ENCODE results near the gene TENM3. TPM values are rescaled to one million over a fixed set of nuclear protein-coding genes. Genes with fewer than 3 reads are reported as not detected.

TENM3 gene
- total and polyA plus RNA-seq, 2 donors from 2014 or later = 0.58 to 6.8 TPM

GRCh38 chr4:182533964-182534363 is 290.8 kb downstream of the TENM3 start:
- no peak overlapping the region for H3K27ac ChIP-seq (ENCODE audit: low read depth in 2 of 2, low read length in 2 of 2)
- no peak for FAIRE-seq
- DNase-seq = no peak
- no peak overlapping the region for H3K4me3 ChIP-seq (ENCODE audit: low read length in 3 of 3)
- TF ChIP-seq, protein P1, sequence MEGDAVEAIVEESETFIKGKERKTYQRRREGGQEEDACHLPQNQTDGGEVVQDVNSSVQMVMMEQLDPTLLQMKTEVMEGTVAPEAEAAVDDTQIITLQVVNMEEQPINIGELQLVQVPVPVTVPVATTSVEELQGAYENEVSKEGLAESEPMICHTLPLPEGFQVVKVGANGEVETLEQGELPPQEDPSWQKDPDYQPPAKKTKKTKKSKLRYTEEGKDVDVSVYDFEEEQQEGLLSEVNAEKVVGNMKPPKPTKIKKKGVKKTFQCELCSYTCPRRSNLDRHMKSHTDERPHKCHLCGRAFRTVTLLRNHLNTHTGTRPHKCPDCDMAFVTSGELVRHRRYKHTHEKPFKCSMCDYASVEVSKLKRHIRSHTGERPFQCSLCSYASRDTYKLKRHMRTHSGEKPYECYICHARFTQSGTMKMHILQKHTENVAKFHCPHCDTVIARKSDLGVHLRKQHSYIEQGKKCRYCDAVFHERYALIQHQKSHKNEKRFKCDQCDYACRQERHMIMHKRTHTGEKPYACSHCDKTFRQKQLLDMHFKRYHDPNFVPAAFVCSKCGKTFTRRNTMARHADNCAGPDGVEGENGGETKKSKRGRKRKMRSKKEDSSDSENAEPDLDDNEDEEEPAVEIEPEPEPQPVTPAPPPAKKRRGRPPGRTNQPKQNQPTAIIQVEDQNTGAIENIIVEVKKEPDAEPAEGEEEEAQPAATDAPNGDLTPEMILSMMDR (IDR thresholded peaks at IDR 0.05; ENCODE audit: borderline replicate concordance, extremely low read depth, insufficient read depth) = no peak
- no peaks in the 10 kb centered on the region for H3K9me3 ChIP-seq (ENCODE audit: control insufficient read depth in 2 of 3, insufficient read depth in 1 of 3, low read length in 3 of 3)
- intact Hi-C loops (cut with DNase I) = no loop called here
- no peaks in the 10 kb centered on the region for H3K27me3 ChIP-seq (ENCODE audit: control insufficient read depth, insufficient read depth, low read length)
- peaks cover 0 to 4% (median 0%) of the 10 kb centered on the region in 3 donors for H3K4me1 ChIP-seq (ENCODE audit: control insufficient read depth in 2 of 3, insufficient read depth in 2 of 3, low read depth in 1 of 3, low read length in 3 of 3)
- H3K36me3 ChIP-seq (ENCODE audit: control insufficient read depth in 2 of 3, insufficient read depth in 3 of 3, low read length in 3 of 3) = no peaks in the 10 kb centered on the region
- no peak overlapping the region for H3K9ac ChIP-seq (ENCODE audit: low read length in 3 of 3)

DNA sequence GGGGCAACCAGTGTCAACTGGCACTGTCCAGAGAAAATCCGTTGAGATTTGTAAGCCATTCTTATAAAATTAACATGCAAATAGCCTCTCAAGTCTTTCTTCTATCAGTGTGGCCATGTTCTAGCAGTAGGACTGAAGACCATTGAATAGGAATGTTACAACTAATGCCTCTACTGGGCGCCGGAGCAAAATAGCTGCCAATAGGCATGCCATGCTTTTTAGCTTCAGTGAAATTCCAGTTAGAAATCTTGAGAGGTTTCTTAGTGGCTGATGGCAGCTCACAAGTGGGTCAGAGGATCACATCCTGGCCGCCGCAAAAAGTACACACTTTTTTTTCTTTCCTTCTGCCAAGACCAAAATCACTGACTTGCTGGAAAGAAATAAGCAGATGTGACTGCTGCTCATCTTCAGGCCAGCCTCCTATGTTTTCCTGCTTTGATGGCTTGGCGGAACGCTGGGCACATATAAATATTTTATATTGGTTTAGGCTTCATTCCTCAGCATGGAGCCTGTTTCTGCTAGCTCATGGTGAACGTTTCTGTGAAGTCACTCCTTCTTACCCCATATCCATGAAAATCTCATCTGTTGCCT is 293.1 kb downstream of the TENM3 start:
- H3K4me1 ChIP-seq (ENCODE audit: control insufficient read depth in 2 of 3, insufficient read depth in 2 of 3, low read depth in 1 of 3, low read length in 3 of 3) = peaks cover 0 to 4% (median 0%) of the 10 kb centered on the region in 3 donors
- H3K4me3 ChIP-seq (ENCODE audit: low read length in 3 of 3) = no peak overlapping the region
- H3K9ac ChIP-seq (ENCODE audit: low read length in 3 of 3) = no peak overlapping the region
- FAIRE-seq (no peak), DNase-seq (no peak)
- H3K9me3 ChIP-seq (ENCODE audit: control insufficient read depth in 2 of 3, insufficient read depth in 1 of 3, low read length in 3 of 3) = no peaks in the 10 kb centered on the region
- TF ChIP-seq, protein P1 (IDR thresholded peaks at IDR 0.05; ENCODE audit: borderline replicate concordance, extremely low read depth, insufficient read depth) = no peak
- no peaks in the 10 kb centered on the region for H3K27me3 ChIP-seq (ENCODE audit: control insufficient read depth, insufficient read depth, low read length)
- H3K27ac ChIP-seq (ENCODE audit: low read depth in 2 of 2, low read length in 2 of 2) = no peak overlapping the region
- intact Hi-C loops (cut with DNase I) = no loop called here
- no peaks in the 10 kb centered on the region for H3K36me3 ChIP-seq (ENCODE audit: control insufficient read depth in 2 of 3, insufficient read depth in 3 of 3, low read length in 3 of 3)

DNA sequence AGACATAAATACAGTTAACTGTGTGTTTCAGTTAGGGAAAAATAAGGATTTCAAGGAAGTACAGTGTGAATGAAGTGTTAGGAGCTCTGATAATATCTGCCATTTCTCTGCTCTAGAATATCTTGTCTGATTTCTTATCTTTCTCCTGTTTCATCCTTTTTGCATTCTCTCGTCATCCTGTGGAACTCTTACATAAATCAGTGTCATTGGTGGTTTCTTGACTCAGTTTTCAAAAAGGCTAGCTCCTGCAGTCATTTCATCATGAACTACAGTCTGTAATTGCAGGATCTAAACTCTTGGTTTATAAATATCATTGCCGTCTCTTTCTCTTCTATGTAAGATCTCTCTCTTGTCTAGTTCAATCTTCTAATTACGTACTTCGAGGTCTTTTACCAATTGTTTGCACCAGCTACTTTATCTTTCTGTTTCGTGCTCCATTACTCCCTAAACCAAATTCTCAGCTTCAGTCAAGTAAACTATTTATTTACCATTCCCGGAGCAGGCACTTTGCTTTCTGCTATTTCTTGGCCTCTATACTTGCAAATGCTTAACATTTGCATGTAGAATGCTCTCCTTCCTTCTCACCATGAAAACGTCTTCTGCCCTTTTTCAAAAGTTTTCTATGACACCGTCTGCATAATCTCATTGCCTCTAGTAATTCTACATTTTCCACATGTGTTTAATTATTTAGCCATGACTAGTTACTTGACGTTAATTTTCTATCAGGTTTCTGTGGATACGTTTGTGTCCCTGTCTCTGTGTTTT is 294.0 kb downstream of the TENM3 start:
- intact Hi-C loops (cut with DNase I) = no loop called here
- Histone ChIP-seq H3K27me3 (ENCODE audit: control insufficient read depth, insufficient read depth, low read length) (no peaks in the 10 kb centered on the region), H3K4me1 (ENCODE audit: control insufficient read depth in 2 of 3, insufficient read depth in 2 of 3, low read depth in 1 of 3, low read length in 3 of 3) (peaks cover 0 to 4% (median 0%) of the 10 kb centered on the region in 3 donors), H3K9me3 (ENCODE audit: control insufficient read depth in 2 of 3, insufficient read depth in 1 of 3, low read length in 3 of 3) (no peaks in the 10 kb centered on the region), H3K4me3 (ENCODE audit: low read length in 3 of 3) (peak overlapping the region in 1 of 3 donors; percentile 7), H3K27ac (ENCODE audit: low read depth in 2 of 2, low read length in 2 of 2) (no peak overlapping the region), H3K9ac (ENCODE audit: low read length in 3 of 3) (no peak overlapping the region), H3K36me3 (ENCODE audit: control insufficient read depth in 2 of 3, insufficient read depth in 3 of 3, low read length in 3 of 3) (no peaks in the 10 kb centered on the region)
- DNase-seq (peak in 2 of 5 donors; percentile 33 to 44), FAIRE-seq (no peak)
- TF ChIP-seq, protein P1 (IDR thresholded peaks at IDR 0.05; ENCODE audit: borderline replicate concordance, extremely low read depth, insufficient read depth) = no peak
